H1 (cell line): Measurements from ENCODE around the gene NFKBIZ. TPM values are rescaled to one million over a fixed set of nuclear protein-coding genes. Genes with fewer than 3 reads are reported as not detected.

ENCODE experiments used
- CTCF ChIA-PET: fragments of 300-600 bp; sonication (Branson Sonifier 250); formaldehyde crosslinking; loops from one replicate; lab custom pipeline; 2021; ENCODE audit not compliant: partially characterized antibody; lab: Charles Lee
- POLR2A ChIA-PET: fragments of 300-600 bp; sonication (Branson Sonifier 250); formaldehyde crosslinking; loops from one replicate; lab custom pipeline; 2021; ENCODE audit warnings: inconsistent platforms; ENCODE audit not compliant: partially characterized antibody; lab: Charles Lee
- DNase-seq, 2 experiments: peaks; one replicate each; pipeline versions ENCODE4 v3.0.0 to v3.0.0-alpha.2; 2010 to 2022; ENCODE audit warnings: low spot score in 2 of 2, low read depth in 1 of 2, mixed read lengths in 1 of 2
- FAIRE-seq: peaks from 2 replicates; lab custom pipeline; 2011; peaks lifted over from hg19 to GRCh38; lab: Jason Lieb, UNC
- H2AFZ ChIP-seq: 2 replicates; pipeline ENCODE4 v1.8.1; 2012; ENCODE audit warnings: low read length, inconsistent platforms
- H2AK5ac ChIP-seq: 2 replicates; pipeline ENCODE4 v1.6.1; 2013; ENCODE audit warnings: low read depth, low read length
- H2BK120ac ChIP-seq: replicated peaks from 2 replicates; pipeline ENCODE3; 2013; ENCODE audit warnings: low read depth, low read length, inconsistent platforms
- H2BK12ac ChIP-seq: 2 replicates; pipeline ENCODE4 v1.6.1; 2013; ENCODE audit warnings: low read depth, low read length
- H2BK15ac ChIP-seq: 2 replicates; pipeline ENCODE4 v1.6.1; 2013; ENCODE audit warnings: low read length
- H2BK20ac ChIP-seq: 2 replicates; pipeline ENCODE4 v1.6.1; 2013; ENCODE audit warnings: low read length
- H2BK5ac ChIP-seq: 2 replicates; pipeline ENCODE4 v1.6.1; 2013; ENCODE audit warnings: low read depth, low read length
- H3K14ac ChIP-seq: 2 replicates; pipeline ENCODE4 v1.6.1; 2013; ENCODE audit warnings: inconsistent platforms; ENCODE audit not compliant: insufficient read length
- H3K18ac ChIP-seq: 2 replicates; pipeline ENCODE4 v1.6.1; 2013; ENCODE audit warnings: low read length; ENCODE audit errors: extremely low read depth
- H3K23ac ChIP-seq: 2 replicates; pipeline ENCODE4 v1.6.1; 2013; ENCODE audit warnings: inconsistent platforms; ENCODE audit not compliant: insufficient read length
- H3K23me2 ChIP-seq: 2 replicates; pipeline ENCODE4 v1.6.1; 2013; ENCODE audit warnings: low read depth, low read length
- H3K27ac ChIP-seq: 2 replicates; pipeline ENCODE4 v1.6.1; 2011; ENCODE audit warnings: low read depth, low read length, inconsistent platforms
- H3K27me3 ChIP-seq, 4 experiments: replicated peaks in 1 of 4; 1 replicate in 1 of 4; 2 replicates in 3 of 4; pipeline versions ENCODE4 v1.6.1 to v1.8.1; 2011 to 2013; ENCODE audit warnings: low read length in 3 of 4, mild to moderate bottlenecking in 3 of 4, inconsistent platforms in 2 of 4, mixed read lengths in 2 of 4, moderate library complexity in 1 of 4; ENCODE audit not compliant: control insufficient read depth in 3 of 4, insufficient read depth in 3 of 4; ENCODE audit errors: extremely low read depth in 1 of 4
- H3K36me3 ChIP-seq, 4 experiments: 2 replicates each; pipeline versions ENCODE4 v1.6.1 to v1.8.1; 2011 to 2013; ENCODE audit warnings: mild to moderate bottlenecking in 4 of 4, low read length in 3 of 4, moderate library complexity in 2 of 4, control low read depth in 1 of 4, inconsistent platforms in 1 of 4; ENCODE audit not compliant: insufficient read depth in 4 of 4, control insufficient read depth in 2 of 4
- H3K4ac ChIP-seq: replicated peaks from 2 replicates; pipeline ENCODE3; 2013; ENCODE audit warnings: low read length, low read depth, mixed read lengths, inconsistent platforms; ENCODE audit not compliant: insufficient read length
- H3K4me1 ChIP-seq, 4 experiments: replicated peaks in 1 of 4; 1 replicate in 1 of 4; 2 replicates in 3 of 4; pipeline versions ENCODE4 v1.6.1 to v1.8.1; 2011 to 2013; ENCODE audit warnings: low read length in 3 of 4, inconsistent platforms in 2 of 4, mixed read lengths in 1 of 4; ENCODE audit not compliant: insufficient read depth in 4 of 4, control insufficient read depth in 3 of 4
- H3K4me2 ChIP-seq, 2 experiments: 2 replicates each; pipeline versions ENCODE4 v1.6.1 to v1.8.1; 2011 to 2013; ENCODE audit warnings: low read depth in 2 of 2, low read length in 2 of 2, control low read depth in 1 of 2, inconsistent platforms in 1 of 2, mild to moderate bottlenecking in 1 of 2; ENCODE audit not compliant: insufficient read depth in 1 of 2
- H3K4me3 ChIP-seq, 4 experiments: fragments of 200-600, 300-600 bp in 1 of 4; sonication (generic), shearing (Covaris generic), sonication (Bioruptor Twin) in 1 of 4; 2 replicates each; pipeline versions ENCODE4 v1.5.1 to v1.8.1; 2011 to 2016; ENCODE audit warnings: low read length in 4 of 4, low read depth in 3 of 4, control low read depth in 2 of 4, inconsistent platforms in 2 of 4, mild to moderate bottlenecking in 2 of 4, mixed read lengths in 1 of 4, moderate library complexity in 1 of 4; ENCODE audit not compliant: insufficient read depth in 2 of 4; ENCODE audit errors: extremely low read depth in 1 of 4
- H3K56ac ChIP-seq: replicated peaks from 2 replicates; pipeline ENCODE3; 2013; ENCODE audit warnings: low read depth, mild to moderate bottlenecking, mixed read lengths, low read length, inconsistent platforms; ENCODE audit not compliant: insufficient read length
- H3K79me1 ChIP-seq: 2 replicates; pipeline ENCODE4 v1.6.1; 2013; ENCODE audit warnings: low read depth, low read length, control low read depth
- H3K79me2 ChIP-seq, 2 experiments: 2 replicates each; pipeline versions ENCODE4 v1.6.1 to v1.8.1; 2012 to 2013; ENCODE audit warnings: low read length in 2 of 2, mild to moderate bottlenecking in 2 of 2, inconsistent platforms in 1 of 2; ENCODE audit not compliant: insufficient read depth in 2 of 2, control insufficient read depth in 1 of 2
- H3K9ac ChIP-seq, 4 experiments: replicated peaks in 1 of 4; 1 replicate in 1 of 4; 2 replicates in 3 of 4; pipeline versions ENCODE4 v1.6.1 to v1.8.1; 2011 to 2013; ENCODE audit warnings: low read depth in 3 of 4, low read length in 3 of 4, control low read depth in 2 of 4, mild to moderate bottlenecking in 2 of 4, moderate library complexity in 2 of 4, inconsistent platforms in 1 of 4; ENCODE audit errors: extremely low read depth in 1 of 4
- H3K9me3 ChIP-seq, 2 experiments: 2 replicates each; pipeline versions ENCODE4 v1.6.1 to v1.8.1; 2012 to 2013; ENCODE audit warnings: mild to moderate bottlenecking in 2 of 2, moderate library complexity in 2 of 2, control low read depth in 1 of 2, inconsistent platforms in 1 of 2, low read depth in 1 of 2, low read length in 1 of 2, mixed read lengths in 1 of 2; ENCODE audit not compliant: insufficient read depth in 2 of 2
- H4K20me1 ChIP-seq, 2 experiments: replicated peaks in 1 of 2; 2 replicates each; pipeline versions ENCODE3 to v1.8.1; 2011 to 2013; ENCODE audit warnings: inconsistent platforms in 2 of 2, low read length in 2 of 2, mild to moderate bottlenecking in 1 of 2; ENCODE audit not compliant: insufficient read depth in 2 of 2, control insufficient read depth in 1 of 2
- H4K5ac ChIP-seq: 2 replicates; pipeline ENCODE4 v1.6.1; 2013; ENCODE audit warnings: low read length, low read depth, mixed read lengths, inconsistent platforms; ENCODE audit not compliant: insufficient read length
- H4K8ac ChIP-seq: 2 replicates; pipeline ENCODE4 v1.8.0; 2013; ENCODE audit warnings: mild to moderate bottlenecking, moderate library complexity, low read length, inconsistent platforms; ENCODE audit not compliant: insufficient read depth; ENCODE audit errors: extremely low read depth
- H4K91ac ChIP-seq: replicated peaks from 2 replicates; pipeline ENCODE3; 2013; ENCODE audit warnings: low read length, mixed read lengths, inconsistent platforms; ENCODE audit not compliant: insufficient read length
- KDM1A ChIP-seq: fragments of 200-600, 300-600 bp; sonication (generic); IDR thresholded peaks from 2 replicates; pipeline ENCODE4 v1.7.1; 2016; ENCODE audit warnings: mild to moderate bottlenecking, low read length, borderline replicate concordance
- KDM4A ChIP-seq: IDR thresholded peaks from one replicate; pipeline ENCODE4 v1.7.1; 2012; ENCODE audit warnings: low read depth, mild to moderate bottlenecking, moderate library complexity, low read length, inconsistent platforms; ENCODE audit not compliant: severe bottlenecking
- PHF8 ChIP-seq: fragments of 200-600 bp; sonication (generic); conservative IDR thresholded peaks from 2 replicates; pipeline ENCODE4 v1.7.1; 2012; ENCODE audit warnings: low read depth, mild to moderate bottlenecking, inconsistent platforms, low read length, moderate library complexity
- RNF2 ChIP-seq: fragments of 200-900, 300-1000 bp; sonication (generic); IDR thresholded peaks from 2 replicates; pipeline ENCODE4 v1.7.1; 2016; ENCODE audit warnings: borderline replicate concordance, low read depth, mild to moderate bottlenecking, antibody characterized with exemption, low read length; ENCODE audit not compliant: poor library complexity, severe bottlenecking; ENCODE audit errors: missing control alignments
- SIRT6 ChIP-seq: IDR thresholded peaks from one replicate; pipeline ENCODE4 v1.7.1; 2012; ENCODE audit warnings: low read length, inconsistent platforms
- SP1 ChIP-seq: IDR thresholded peaks from 2 replicates; pipeline ENCODE4 v1.6.1; 2011; ENCODE audit warnings: low read depth, low read length
- TAF1 ChIP-seq: IDR thresholded peaks from 2 replicates; pipeline ENCODE4 v1.6.1; 2011; ENCODE audit warnings: mild to moderate bottlenecking, low read depth, low read length
- ZNF274 ChIP-seq: IDR thresholded peaks from 2 replicates; pipeline ENCODE4 v1.7.0; 2012; ENCODE audit warnings: low read length, borderline replicate concordance; ENCODE audit errors: extremely low read depth
- polyA plus RNA-seq, 7 experiments: library from polyadenylated mRNA; depleted of rRNA in 3 of 7; stranded (reverse) in 5 of 7; unstranded in 2 of 7; fragments of >200 nt in 5 of 7; fragments of 200-250 nt in 2 of 7; gene quantifications; 1 replicate in 5 of 7; 2 replicates in 1 of 7; 4 replicates in 1 of 7; pipeline versions ENCODE4 v1.2.1 to v1.2.3, GENCODE V29; 2011 to 2013; ENCODE audit warnings: missing spikeins in 2 of 7, mixed read lengths in 2 of 7
- total RNA-seq: library from RNA; stranded (reverse); fragmentation: NEBNext Ultra II Directional; extraction: Animal tissue kit (Norgen Biotek cat#: 25700); gene quantifications from 2 replicates; pipeline ENCODE4 v1.2.1, GENCODE V29; 2021

Gene NFKBIZ
- total and polyA plus RNA-seq, 2 of the 8 experiments (the other 6 are each of a cell fraction or from before 2014, with no cell fraction given): 7.2 to 24.5 TPM

DNA sequence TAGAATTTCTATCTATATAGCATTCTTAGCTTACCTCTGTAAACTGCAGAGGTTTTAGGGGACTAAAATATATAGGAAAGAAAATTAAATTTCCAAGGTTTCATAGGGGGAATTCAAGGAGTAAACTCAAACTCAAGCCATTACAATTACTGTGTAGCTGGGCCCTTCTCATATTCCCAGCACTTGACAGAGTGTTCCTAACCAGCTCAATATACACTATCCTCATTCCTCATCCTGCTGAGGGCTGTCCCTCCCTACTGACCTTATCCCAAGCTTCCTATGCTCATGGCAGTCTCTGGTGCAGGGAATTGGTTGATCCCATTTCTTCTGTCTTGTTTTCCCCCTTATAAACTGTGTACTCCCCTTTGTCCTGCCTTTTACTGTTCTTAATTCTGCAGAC lies 36.4 kb upstream of the NFKBIZ start:
- Histone ChIP-seq H2BK20ac (no peak overlapping the region), H3K79me1 (no peaks in the 10 kb centered on the region; the same call in 1 of the 2 replicates), H4K8ac (no peak overlapping the region), H3K9me3 (no peaks in the 10 kb centered on the region), H3K18ac (no peak overlapping the region), H3K79me2 (no peaks in the 10 kb centered on the region), H3K14ac (no peak overlapping the region), H2BK12ac (no peak overlapping the region), H2BK120ac (no peak overlapping the region), H3K23ac (no peak overlapping the region), H2BK15ac (no peak overlapping the region), H3K27ac (no peak overlapping the region), H3K23me2 (no peaks in the 10 kb centered on the region), H4K20me1 (no peaks in the 10 kb centered on the region), H3K36me3 (peaks cover 0 to 5% (median 0%) of the 10 kb centered on the region in 4 experiments; a peak in 1 of 8 replicates), H3K4me2 (no peak overlapping the region), H3K27me3 (no peaks in the 10 kb centered on the region), H3K56ac (no peak overlapping the region), H4K5ac (no peak overlapping the region), H3K4ac (no peak overlapping the region), H4K91ac (no peak overlapping the region), H2AK5ac (0 out of 2 replicates have a peak overlapping the region, but pooled peaks have one; percentile 75), H3K4me1 (no peaks in the 10 kb centered on the region), H2AFZ (no peak overlapping the region), H2BK5ac (no peak overlapping the region), H3K9ac (no peak overlapping the region), H3K4me3 (no peak overlapping the region)
- ChIA-PET POLR2A (interaction anchor here (0.6 to 2.6 kb wide), 3 partner anchors 32 to 127 kb away, joined by 3 to 14 read pairs (median 4); partner anchors contain the start of genes NFKBIZ and RPL24), CTCF (interaction anchor here (0.6 to 8.8 kb wide), 14 partner anchors 10 to 423 kb away, joined by 3 to 174 read pairs (median 3); partner anchors contain the start of gene NFKBIZ)
- no peak for DNase-seq
- FAIRE-seq: no peak
- TF ChIP-seq KDM1A (no peak), PHF8 (no peak), RNF2 (no peak), ZNF274 (no peak), KDM4A (no peak), TAF1 (no peak), SP1 (no peak), SIRT6 (no peak)
